Measurements from ENCODE around the gene SQOR. TPM values are rescaled to one million over a fixed set of nuclear protein-coding genes. Genes with fewer than 3 reads are reported as not detected.

The SQOR gene
- 44.5 and 55.8 TPM in 2 replicates for total RNA-seq

DNA sequence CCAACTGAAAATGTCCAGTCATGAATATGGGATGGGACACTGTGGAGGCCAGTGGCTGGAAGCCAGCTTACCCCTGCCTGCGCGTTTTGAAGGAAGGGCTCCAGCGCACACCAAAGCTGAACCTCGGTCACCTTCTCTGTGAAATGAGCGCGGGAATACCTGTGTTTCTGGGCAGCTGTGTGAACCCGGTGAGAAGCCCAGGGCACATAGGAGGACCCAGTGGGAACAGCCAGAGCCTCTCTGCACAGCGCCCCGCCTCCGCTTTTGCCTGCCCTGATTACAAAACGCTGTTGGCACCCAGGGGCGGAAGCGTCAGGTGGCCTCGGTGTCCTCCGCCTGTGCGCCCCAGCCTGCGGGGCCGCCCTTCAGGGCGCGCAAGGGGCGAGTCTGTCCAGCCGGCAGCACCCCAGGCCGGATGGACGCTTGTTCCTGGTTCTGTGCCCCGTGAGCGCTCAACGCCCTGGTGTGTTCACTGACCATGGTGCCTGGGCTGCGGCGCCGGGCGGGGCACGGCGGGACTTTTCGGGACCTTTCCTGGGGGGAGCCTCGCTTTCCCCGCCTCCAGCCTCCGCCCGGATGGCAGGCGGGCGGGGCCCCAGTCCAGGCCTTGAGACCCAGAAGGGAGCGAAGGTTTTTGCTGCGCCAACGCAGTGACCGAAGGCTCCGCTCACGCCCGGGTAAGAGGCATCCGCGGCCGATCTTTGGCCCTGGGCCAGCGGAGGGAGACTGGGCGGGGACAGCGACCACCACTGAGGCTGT lies at the start of gene SQOR:
TSS of gene SQOR (plus strand) at position 598 of the 759 bp plus-strand sequence. CDS start 23,895 bp downstream, outside the sequence.

DNA sequence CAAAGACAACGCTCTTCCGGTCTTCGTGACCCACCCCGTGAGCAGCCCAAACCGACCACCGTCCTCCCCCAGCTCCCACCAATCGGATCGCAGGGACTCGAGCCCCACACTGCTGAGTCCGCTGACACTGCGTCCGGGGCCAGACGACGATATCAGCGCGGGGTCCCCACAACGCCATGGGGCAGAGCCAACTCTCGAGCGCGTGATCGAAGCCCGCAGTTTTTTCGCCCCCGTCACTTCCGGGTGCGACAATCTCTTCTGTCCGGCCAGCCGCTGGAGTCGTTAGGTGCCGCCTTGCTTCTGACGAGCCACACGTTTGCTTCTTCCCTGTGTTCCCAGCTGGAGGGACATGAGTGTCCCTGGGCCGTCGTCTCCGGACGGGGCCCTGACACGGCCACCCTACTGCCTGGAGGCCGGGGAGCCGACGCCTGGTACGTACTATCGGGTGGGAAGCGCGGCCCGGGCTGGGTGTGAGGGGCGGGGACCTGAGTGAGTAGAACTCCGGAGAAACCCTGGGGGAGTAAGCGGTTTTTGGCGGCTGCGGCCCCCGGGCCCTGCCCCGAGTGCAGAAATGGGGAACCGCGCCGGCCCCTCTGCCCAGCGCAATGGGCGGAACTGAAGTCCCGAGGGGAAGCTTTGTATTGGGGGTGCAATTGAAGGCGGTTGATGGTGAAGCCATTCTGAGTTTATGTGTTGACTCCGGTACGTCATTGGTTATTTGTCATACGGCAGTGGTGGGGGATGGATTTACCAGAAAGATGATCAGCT lies 47.5 kb upstream of the SQOR start, which contains the start of gene BLOC1S6:
TSS of gene BLOC1S6 (plus strand) at position 285 of the 768 bp plus-strand sequence. CDS start at position 350, 65 bp downstream.

Other genes starting within 250 kb of the SQOR start
- gene SLC30A4, start 112.3 kb upstream of the SQOR start, total RNA-seq, result 14.0 and 15.1 TPM in 2 replicates
- gene BLOC1S6, start 47.6 kb upstream of the SQOR start, total RNA-seq, result 101 and 123 TPM in 2 replicates